Cardiac septum (tissue), 1 donor: ENCODE results near the gene BMP7. TPM values are rescaled to one million over a fixed set of nuclear protein-coding genes. Genes with fewer than 3 reads are reported as not detected.

Experiments
- DNase-seq: peaks from one replicate; pipeline ENCODE4 v3.0.0-alpha.2; 2020; ENCODE audit warnings: low spot score
- intact Hi-C: fragments of 100-400 bp; cut with DNase I; formaldehyde crosslinking; loops from one replicate; pipeline ENCODE4 v1.14.0; 2022
- total RNA-seq: library from RNA; stranded (reverse); fragmentation: NEBNext Ultra II Directional; extraction: Animal tissue kit (Norgen Biotek cat#: 25700); gene quantifications from one replicate; pipeline ENCODE4 v1.2.1, GENCODE V29; 2021
- donor health status: DM: no; HTN: no; CAD: no.

BMP7 gene
- total RNA-seq, 1 donor from 2014 or later, result 2.7 TPM

- no peak for DNase-seq
- intact Hi-C loops, result no loop called here
These were observed 48.6 kb downstream of the BMP7 start for GRCh38 chr20:57217802-57218201.

GRCh38 chr20:57216669-57217068 is 49.8 kb downstream of the BMP7 start:
- intact Hi-C loops, result no loop called here
- DNase-seq, result no peak

- intact Hi-C loops, result no loop called here
- no peak for DNase-seq
These were observed 50.5 kb downstream of the BMP7 start for GRCh38 chr20:57215826-57216471.

GRCh38 chr20:57215426-57215825 is 51.0 kb downstream of the BMP7 start:
- no peak for DNase-seq
- intact Hi-C loops, result no loop called here

DNA sequence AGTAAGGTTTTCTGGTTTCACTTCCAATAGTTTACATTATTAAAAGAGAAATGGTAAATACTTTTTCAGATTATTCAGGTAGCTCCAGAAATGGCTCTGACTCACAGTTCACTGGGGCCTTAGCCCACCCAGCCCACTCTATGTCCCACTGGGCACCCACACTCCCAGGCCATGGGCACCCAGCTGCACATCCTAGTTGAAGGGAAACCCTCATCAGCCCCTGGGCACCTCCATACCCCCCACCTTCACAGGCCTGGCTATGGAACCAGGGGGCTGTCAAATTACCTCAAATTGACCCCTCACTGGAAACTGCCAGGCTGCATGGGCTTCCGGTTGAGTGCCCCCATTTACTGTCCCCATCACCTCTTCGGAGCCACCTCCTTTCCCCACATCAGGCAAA is 51.5 kb downstream of the BMP7 start:
- intact Hi-C loops, result no loop called here

GRCh38 chr20:57214427-57214826 is 52.0 kb downstream of the BMP7 start:
- intact Hi-C loops, result no loop called here

More for the DNA sequence above, 51.5 kb downstream of the BMP7 start:
- no peak for DNase-seq

GRCh38 chr20:57213924-57214323 is 52.5 kb downstream of the BMP7 start:
- intact Hi-C loops, result no loop called here
- no peak for DNase-seq

More at GRCh38 chr20:57214427-57214826, 52.0 kb downstream of the BMP7 start:
- no peak for DNase-seq

DNA sequence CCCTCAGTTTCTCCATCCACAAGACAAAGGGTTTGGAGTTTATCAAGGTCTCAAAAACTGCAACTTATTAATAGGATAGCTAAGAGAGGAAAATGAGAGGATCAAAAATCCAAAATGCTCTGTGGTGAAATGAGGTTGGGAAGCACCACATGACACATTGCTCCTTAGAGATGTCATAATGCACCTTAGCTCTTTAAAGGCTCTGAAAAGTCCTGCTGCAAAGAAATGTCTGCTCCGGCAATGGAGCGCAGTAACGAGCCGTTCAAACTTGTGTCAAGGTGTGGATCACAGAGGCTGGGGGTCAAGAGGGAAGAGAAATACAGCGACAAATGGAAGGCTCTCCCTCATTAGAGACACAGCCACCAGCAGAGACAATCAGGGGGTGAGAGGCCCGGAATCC is 53.1 kb downstream of the BMP7 start:
- intact Hi-C loops, result no loop called here
- no peak for DNase-seq

DNA sequence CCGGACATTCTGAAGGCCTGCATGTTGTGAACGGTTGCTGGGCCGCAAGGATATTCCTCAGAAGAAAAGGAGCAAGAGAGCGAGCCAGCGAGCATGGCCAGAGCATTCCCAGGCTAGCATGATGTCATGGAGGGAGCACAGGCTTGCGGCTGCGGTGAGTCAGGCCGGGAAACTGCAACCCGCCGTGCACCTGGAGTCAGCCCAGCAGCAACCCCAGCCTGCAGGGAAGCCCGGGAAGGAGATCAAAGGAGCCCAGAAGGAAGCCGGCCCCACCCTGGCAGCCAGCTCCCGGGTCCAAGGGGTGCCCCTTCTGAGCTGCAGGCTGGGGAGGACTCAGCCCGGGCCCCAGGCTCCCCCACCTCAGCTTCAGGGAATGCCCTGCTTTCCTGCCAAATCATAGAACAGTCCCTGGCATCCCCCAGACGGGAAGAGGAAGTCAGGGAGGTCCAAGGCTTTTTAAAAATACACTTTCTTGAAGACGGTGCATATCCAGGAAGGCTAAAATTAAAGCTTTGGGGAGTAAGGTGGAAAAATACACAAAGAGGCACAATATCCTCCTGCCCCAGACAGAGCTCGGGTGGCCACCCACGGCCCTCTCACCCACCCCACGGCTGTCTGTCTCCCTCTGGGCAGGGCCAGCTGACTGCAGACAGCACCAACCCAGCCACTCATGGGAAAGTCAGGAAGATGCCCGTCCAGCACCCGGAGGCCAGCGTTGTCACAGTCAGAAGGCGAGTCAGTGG is 53.7 kb downstream of the BMP7 start:
- peak; percentile 80 for DNase-seq
- intact Hi-C loops, result no loop called here

GRCh38 chr20:57211908-57212533 is 54.4 kb downstream of the BMP7 start:
- intact Hi-C loops, result no loop called here
- DNase-seq, result no peak

- intact Hi-C loops, result no loop called here
These were observed 55.0 kb downstream of the BMP7 start for GRCh38 chr20:57211406-57211805.

GRCh38 chr20:57210911-57211280 is 55.5 kb downstream of the BMP7 start:
- intact Hi-C loops, result no loop called here
- DNase-seq, result no peak

More at GRCh38 chr20:57211406-57211805, 55.0 kb downstream of the BMP7 start:
- DNase-seq, result no peak

DNA sequence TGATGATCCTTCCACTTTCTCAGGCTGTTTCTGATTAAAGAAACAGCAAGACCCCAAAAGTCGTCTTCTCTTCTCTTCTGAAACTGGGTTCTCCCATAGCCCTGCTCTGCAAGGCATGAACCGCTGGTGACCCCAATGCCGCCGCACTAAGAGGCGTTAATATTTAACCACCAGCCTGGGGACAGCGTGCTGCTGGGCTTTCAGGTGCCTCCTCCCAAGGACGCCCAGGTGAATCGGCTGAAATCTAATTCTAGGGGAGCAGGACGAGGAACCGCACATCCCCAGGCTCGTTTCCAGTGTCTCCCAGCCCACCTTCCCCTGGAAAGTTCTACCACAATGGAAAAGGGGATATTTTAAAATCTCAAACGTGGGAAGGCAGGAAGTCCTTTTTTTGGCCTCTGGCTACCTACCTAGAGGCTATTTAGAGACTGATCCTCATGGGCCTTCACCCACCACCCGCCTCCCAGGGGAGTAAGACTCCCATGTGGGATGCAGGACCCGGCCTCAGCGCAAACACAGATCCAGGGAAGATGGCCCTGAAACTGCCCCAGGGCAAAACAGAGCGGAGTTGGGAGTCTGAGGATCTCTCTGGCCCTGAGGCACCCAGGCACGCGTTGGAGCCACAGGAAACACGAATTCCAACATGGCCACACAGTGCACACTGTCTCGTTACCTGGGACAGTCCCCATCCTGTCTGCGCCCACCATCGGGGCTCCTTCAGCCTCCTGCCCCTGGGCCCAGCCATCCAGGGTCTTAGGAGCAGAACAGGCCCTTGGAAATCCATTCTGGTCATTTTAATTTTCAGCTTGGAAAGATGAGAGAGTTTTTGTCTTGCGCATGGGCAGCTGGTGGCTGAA is 56.2 kb downstream of the BMP7 start:
- intact Hi-C loops, result no loop called here
- DNase-seq, result no peak

DNA sequence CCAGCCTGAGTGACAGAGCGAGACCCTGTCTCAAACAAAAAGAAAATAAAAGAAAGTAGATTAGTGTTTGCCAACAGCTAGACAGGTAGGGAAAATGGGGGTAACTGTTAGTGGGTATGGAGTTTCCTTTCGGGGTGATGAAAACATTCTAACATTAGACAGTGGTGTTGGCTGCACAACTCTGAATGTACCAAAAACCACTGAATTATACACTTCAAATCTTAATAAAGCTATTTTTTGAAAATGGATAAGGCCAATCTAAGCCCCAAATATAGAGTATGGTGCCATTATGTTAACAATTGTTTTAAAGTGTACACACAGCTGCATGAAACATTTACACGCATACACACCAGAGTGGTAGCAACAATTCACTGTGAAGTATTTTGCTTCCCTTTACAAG is 57.0 kb downstream of the BMP7 start:
- intact Hi-C loops, result no loop called here
- no peak for DNase-seq

GRCh38 chr20:57208198-57208597 is 58.2 kb downstream of the BMP7 start:
- intact Hi-C loops, result no loop called here
- DNase-seq, result no peak

- intact Hi-C loops, result no loop called here
- DNase-seq, result no peak
These were observed 59.2 kb downstream of the BMP7 start for GRCh38 chr20:57207251-57207650.

DNA sequence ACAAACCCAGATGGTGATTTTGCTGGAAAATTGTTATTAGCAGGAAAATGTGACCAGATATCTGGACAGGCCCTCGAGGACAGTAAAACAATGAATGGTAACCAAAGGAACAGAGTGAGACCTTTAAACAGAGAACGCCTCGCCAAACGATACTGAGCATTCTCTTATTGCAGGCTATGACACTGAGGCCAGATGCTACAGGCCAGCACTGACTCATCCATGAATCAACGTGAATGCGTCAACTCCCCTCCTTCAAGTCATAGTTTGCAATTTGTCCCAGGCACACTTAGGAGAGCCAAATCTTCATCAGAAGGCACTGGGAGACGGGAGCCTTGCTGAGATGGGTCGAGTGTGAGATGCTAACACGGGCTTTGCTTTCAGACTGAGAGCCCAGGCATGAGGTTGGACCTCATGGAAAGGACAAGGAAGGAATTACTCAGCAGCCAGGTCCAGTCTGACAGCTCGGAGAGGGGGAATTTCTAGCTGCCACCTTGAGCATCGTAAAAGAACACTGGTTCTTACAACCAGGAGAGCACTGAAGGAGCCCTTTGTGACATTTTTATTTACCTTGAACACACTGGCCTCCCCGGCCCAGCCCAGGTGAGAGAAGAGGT is 60.7 kb downstream of the BMP7 start:
- intact Hi-C loops, result no loop called here
- no peak for DNase-seq

DNA sequence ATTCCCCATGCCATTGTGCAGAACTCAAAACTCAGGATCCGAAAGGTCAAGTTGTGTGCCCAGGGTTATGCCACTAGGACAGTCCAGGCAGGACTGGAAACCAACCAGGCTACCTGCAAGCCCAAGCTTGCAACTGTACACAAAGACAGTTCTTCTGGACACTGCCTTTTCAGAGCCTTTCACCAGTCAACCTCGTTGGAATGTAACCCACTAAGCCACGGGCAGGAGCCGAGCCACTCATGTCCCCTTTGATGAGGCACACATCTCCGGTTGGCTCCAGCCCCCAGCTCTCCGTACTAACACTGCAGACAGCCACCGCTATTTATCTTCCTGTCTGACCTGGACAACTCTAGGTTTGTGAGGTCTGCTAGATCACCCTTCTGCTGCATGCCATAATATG is 62.5 kb downstream of the BMP7 start:
- no peak for DNase-seq
- intact Hi-C loops, result no loop called here

DNA sequence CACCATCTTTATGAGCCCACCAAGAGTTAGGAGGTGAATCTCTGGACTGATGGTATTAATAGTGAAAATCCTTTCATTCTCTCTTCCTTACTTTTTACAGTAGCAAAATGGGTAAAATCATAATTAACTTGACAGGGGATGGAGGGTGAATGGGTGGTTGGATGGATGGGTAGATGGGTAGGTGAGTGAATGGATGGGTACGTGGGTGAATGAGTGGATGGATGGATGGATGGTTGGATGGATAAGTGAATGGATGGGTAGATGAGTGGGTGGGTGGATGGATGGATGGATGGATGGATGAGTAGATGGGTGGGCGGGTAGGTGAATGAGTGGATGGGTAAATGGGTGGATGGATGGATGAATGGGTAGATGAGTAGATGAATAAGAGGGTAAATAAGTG is 63.2 kb downstream of the BMP7 start:
- intact Hi-C loops, result no loop called here
- DNase-seq, result no peak

- intact Hi-C loops, result no loop called here
- DNase-seq, result no peak
These were observed 64.1 kb downstream of the BMP7 start for GRCh38 chr20:57202309-57202708.
